ENCODE measurements around the gene FBXO47.
"Not testable (repeated sequence)": the region's sequence is repeated elsewhere in the genome, so short reads cannot be mapped to it uniquely, and the experiment has no call there.

FBXO47 gene

GRCh38 chr17:38921756-38922411 lies 45.3 kb downstream of the FBXO47 start:
- no peak for DNase-seq

- no peak for DNase-seq
These were observed 46.6 kb downstream of the FBXO47 start for GRCh38 chr17:38920374-38921291.

GRCh38 chr17:38919316-38920078 lies 47.7 kb downstream of the FBXO47 start:
- no peak for DNase-seq

- no peak for DNase-seq
These were observed 48.3 kb downstream of the FBXO47 start for GRCh38 chr17:38918916-38919315.

GRCh38 chr17:38918129-38918913 lies 48.9 kb downstream of the FBXO47 start:
- no peak for DNase-seq

- no peak for DNase-seq
These were observed 49.9 kb downstream of the FBXO47 start for GRCh38 chr17:38917259-38917658.

- no peak for DNase-seq
These were observed 50.4 kb downstream of the FBXO47 start for GRCh38 chr17:38916771-38917170.

- DNase-seq, result no peak
These were observed 51.6 kb downstream of the FBXO47 start for GRCh38 chr17:38915639-38915995.

- no peak for DNase-seq
These were observed 52.2 kb downstream of the FBXO47 start for GRCh38 chr17:38914741-38915638.

GRCh38 chr17:38912221-38912813 lies 54.9 kb downstream of the FBXO47 start:
- DNase-seq, result no peak

- DNase-seq, result not testable (repeated sequence)
These were observed 55.5 kb downstream of the FBXO47 start for GRCh38 chr17:38911731-38912081.

GRCh38 chr17:38911081-38911730 lies 56.0 kb downstream of the FBXO47 start:
- no peak for DNase-seq

GRCh38 chr17:38910325-38910724 lies 56.9 kb downstream of the FBXO47 start:
- DNase-seq, result no peak

GRCh38 chr17:38908676-38909181 lies 58.5 kb downstream of the FBXO47 start:
- no peak for DNase-seq

GRCh38 chr17:38907930-38908675 lies 59.1 kb downstream of the FBXO47 start:
- no peak for DNase-seq

- DNase-seq, result no peak
These were observed 60.6 kb downstream of the FBXO47 start for GRCh38 chr17:38906460-38907228.

- DNase-seq, result no peak
These were observed 61.8 kb downstream of the FBXO47 start for GRCh38 chr17:38905375-38905774.

GRCh38 chr17:38904892-38905291 lies 62.3 kb downstream of the FBXO47 start:
- DNase-seq, result no peak

GRCh38 chr17:38903404-38903803 lies 63.8 kb downstream of the FBXO47 start:
- DNase-seq, result no peak

All from stimulated activated CD4-positive, alpha-beta T cell treated with anti-CD3 and anti-CD28 coated beads, Interleukin-4, amount 100 ng/mL, for 24 hours (primary cell).